MM.1S (cell line): Measurements from ENCODE around the gene GFPT2.

ENCODE experiments used
- DNase-seq: peaks from one replicate; pipeline ENCODE4 v3.0.0-alpha.2; 2015
- H2AFZ ChIP-seq: fragments of 300-600 bp; sonication (generic); 2 replicates; pipeline ENCODE4 v1.6.0; 2016; ENCODE audit warnings: antibody characterized with exemption, low read length
- H3F3A ChIP-seq: fragments of 300-600 bp; sonication (generic); 2 replicates; pipeline ENCODE4 v1.6.1; 2016; ENCODE audit warnings: mild to moderate bottlenecking, antibody characterized with exemption, low read length, moderate library complexity, mixed read lengths; ENCODE audit not compliant: insufficient read depth
- H3K27ac ChIP-seq: fragments of 300-600 bp; sonication (generic); 2 replicates; pipeline ENCODE4 v1.5.1; 2016; ENCODE audit warnings: mild to moderate bottlenecking, low read length
- H3K27me3 ChIP-seq: fragments of 300-600 bp; sonication (generic); replicated peaks from 2 replicates; pipeline ENCODE4 v1.6.0; 2016; ENCODE audit warnings: low read length; ENCODE audit not compliant: insufficient read depth
- H3K36me3 ChIP-seq: fragments of 300-600 bp; sonication (generic); replicated peaks from 2 replicates; pipeline ENCODE4 v1.6.1; 2016; ENCODE audit warnings: mild to moderate bottlenecking, low read length, mixed read lengths; ENCODE audit not compliant: insufficient read depth
- H3K4me1 ChIP-seq: fragments of 300-600 bp; sonication (generic); 2 replicates; pipeline ENCODE4 v1.6.1; 2016; ENCODE audit warnings: low read length, mixed read lengths
- H3K4me2 ChIP-seq: fragments of 300-600 bp; sonication (generic); 2 replicates; pipeline ENCODE4 v1.6.0; 2016; ENCODE audit warnings: low read depth, low read length
- H3K4me3 ChIP-seq: fragments of 300-600 bp; sonication (generic); 2 replicates; pipeline ENCODE4 v1.5.1; 2016; ENCODE audit warnings: low read length, mixed read lengths
- H3K79me2 ChIP-seq: fragments of 300-600 bp; sonication (generic); 2 replicates; pipeline ENCODE4 v1.6.1; 2016; ENCODE audit warnings: mixed run types, low read length, mixed read lengths
- H3K9ac ChIP-seq: fragments of 300-600 bp; sonication (generic); 2 replicates; pipeline ENCODE4 v1.6.1; 2016; ENCODE audit warnings: low read length, mixed read lengths
- H3K9me2 ChIP-seq: fragments of 300-600 bp; sonication (generic); replicated peaks from 2 replicates; pipeline ENCODE4 v1.6.1; 2016; ENCODE audit warnings: mild to moderate bottlenecking, low read length, mixed read lengths; ENCODE audit not compliant: insufficient read depth
- H3K9me3 ChIP-seq: fragments of 300-600 bp; sonication (generic); replicated peaks from 2 replicates; pipeline ENCODE4 v1.6.1; 2016; ENCODE audit warnings: mild to moderate bottlenecking, low read length, mixed read lengths; ENCODE audit not compliant: insufficient read depth
- H4K20me1 ChIP-seq: fragments of 300-600 bp; sonication (generic); 2 replicates; pipeline ENCODE4 v1.6.1; 2016; ENCODE audit warnings: mild to moderate bottlenecking, low read length, moderate library complexity, mixed read lengths; ENCODE audit not compliant: insufficient read depth
- EZH2 ChIP-seq: fragments of 300-600 bp; sonication (generic); optimal IDR thresholded peaks from 2 replicates; pipeline ENCODE3; 2017; ENCODE audit warnings: low read depth, mild to moderate bottlenecking, antibody characterized with exemption, low read length, mixed read lengths
- EZH2phosphoT487 ChIP-seq: fragments of 300-600 bp; sonication (generic); IDR thresholded peaks from 2 replicates; pipeline ENCODE4 v1.6.1; 2018; ENCODE audit warnings: antibody characterized with exemption, low read length
- TF ChIP-seq, protein P1 (sequence below): fragments of 300-600 bp; sonication (generic); IDR thresholded peaks from 2 replicates; pipeline ENCODE4 v1.5.1; 2016; ENCODE audit warnings: antibody characterized with exemption, low read length, mixed read lengths

GFPT2 gene

DNA sequence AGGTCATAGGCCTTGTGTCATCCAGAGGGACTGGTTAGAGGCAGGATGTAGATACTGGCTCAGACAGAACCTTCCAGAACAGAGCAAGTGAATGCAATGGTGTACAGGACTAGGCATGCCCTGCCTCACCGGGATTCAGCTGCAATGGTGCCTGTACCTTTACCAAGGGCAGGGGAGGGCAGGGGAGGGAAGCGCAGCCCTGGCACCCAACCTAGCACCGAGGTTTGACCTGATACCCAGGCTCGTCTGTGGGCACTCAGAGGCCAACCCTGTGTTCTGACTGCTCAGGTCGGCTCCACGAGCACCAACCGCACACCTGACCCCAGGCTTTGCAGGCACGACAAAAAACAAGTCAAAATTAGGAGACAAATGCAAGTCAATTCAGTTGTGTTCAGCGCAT lies 47.3 kb upstream of the GFPT2 start:
- Histone ChIP-seq H3K9me3 (no peaks in the 10 kb centered on the region), H2AFZ (no peak overlapping the region), H3K36me3 (no peaks in the 10 kb centered on the region), H3K4me2 (no peak overlapping the region), H3K4me3 (no peak overlapping the region), H3K27me3 (peaks cover 33% of the 10 kb centered on the region), H3K27ac (no peak overlapping the region), H3K9me2 (no peaks in the 10 kb centered on the region), H3F3A (no peaks in the 10 kb centered on the region), H3K9ac (no peak overlapping the region), H3K79me2 (no peaks in the 10 kb centered on the region), H4K20me1 (no peaks in the 10 kb centered on the region), H3K4me1 (no peaks in the 10 kb centered on the region)
- TF ChIP-seq EZH2 (no peak), EZH2phosphoT487 (no peak)
- TF ChIP-seq, protein P1, sequence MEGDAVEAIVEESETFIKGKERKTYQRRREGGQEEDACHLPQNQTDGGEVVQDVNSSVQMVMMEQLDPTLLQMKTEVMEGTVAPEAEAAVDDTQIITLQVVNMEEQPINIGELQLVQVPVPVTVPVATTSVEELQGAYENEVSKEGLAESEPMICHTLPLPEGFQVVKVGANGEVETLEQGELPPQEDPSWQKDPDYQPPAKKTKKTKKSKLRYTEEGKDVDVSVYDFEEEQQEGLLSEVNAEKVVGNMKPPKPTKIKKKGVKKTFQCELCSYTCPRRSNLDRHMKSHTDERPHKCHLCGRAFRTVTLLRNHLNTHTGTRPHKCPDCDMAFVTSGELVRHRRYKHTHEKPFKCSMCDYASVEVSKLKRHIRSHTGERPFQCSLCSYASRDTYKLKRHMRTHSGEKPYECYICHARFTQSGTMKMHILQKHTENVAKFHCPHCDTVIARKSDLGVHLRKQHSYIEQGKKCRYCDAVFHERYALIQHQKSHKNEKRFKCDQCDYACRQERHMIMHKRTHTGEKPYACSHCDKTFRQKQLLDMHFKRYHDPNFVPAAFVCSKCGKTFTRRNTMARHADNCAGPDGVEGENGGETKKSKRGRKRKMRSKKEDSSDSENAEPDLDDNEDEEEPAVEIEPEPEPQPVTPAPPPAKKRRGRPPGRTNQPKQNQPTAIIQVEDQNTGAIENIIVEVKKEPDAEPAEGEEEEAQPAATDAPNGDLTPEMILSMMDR, result no peak
- no peak for DNase-seq

- Histone ChIP-seq H2AFZ (no peak overlapping the region), H3F3A (no peaks in the 10 kb centered on the region), H3K4me2 (no peak overlapping the region), H3K36me3 (no peaks in the 10 kb centered on the region), H3K4me1 (no peaks in the 10 kb centered on the region), H3K9me3 (no peaks in the 10 kb centered on the region), H4K20me1 (no peaks in the 10 kb centered on the region), H3K9ac (no peak overlapping the region), H3K9me2 (no peaks in the 10 kb centered on the region), H3K27me3 (peaks cover 39% of the 10 kb centered on the region), H3K4me3 (no peak overlapping the region), H3K27ac (no peak overlapping the region), H3K79me2 (no peaks in the 10 kb centered on the region)
- TF ChIP-seq EZH2phosphoT487 (no peak), EZH2 (no peak)
- TF ChIP-seq, protein P1, result no peak
- no peak for DNase-seq
Observed at GRCh38 chr5:180399401-180400215, 46.5 kb upstream of the GFPT2 start.

DNA sequence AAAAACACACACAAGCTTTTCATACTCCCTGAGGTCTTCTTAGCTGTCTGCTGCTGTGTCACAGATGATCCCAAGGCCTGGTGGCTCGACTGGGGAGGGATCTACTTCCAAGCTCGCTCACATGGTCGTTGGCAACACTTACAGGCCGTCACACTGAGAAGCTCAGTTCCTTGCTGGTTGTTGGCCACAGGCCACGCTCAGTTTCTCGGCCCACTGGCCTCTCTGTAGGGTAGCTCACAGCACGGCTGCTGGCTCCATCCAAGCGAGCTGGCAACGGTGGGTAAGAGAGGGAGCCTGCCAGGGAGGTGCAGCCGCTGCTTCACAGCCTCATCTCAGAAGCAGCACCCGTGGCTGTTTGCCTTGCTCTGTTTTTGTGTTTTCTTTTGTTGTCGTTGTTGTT lies 43.8 kb upstream of the GFPT2 start:
- DNase-seq, result no peak
- TF ChIP-seq, protein P1, result no peak
- TF ChIP-seq EZH2phosphoT487 (no peak), EZH2 (no peak)
- H3K9me3 ChIP-seq, result no peaks in the 10 kb centered on the region
- H3K79me2 ChIP-seq, result no peaks in the 10 kb centered on the region
- no peaks in the 10 kb centered on the region for H3F3A ChIP-seq
- H4K20me1 ChIP-seq, result no peaks in the 10 kb centered on the region
- H2AFZ ChIP-seq, result no peak overlapping the region
- H3K4me3 ChIP-seq, result no peak overlapping the region
- H3K9ac ChIP-seq, result no peak overlapping the region
- no peaks in the 10 kb centered on the region for H3K9me2 ChIP-seq
- H3K4me1 ChIP-seq, result no peaks in the 10 kb centered on the region
- H3K27me3 ChIP-seq, result peaks cover 50% of the 10 kb centered on the region
- H3K27ac ChIP-seq, result no peak overlapping the region
- no peak overlapping the region for H3K4me2 ChIP-seq
- H3K36me3 ChIP-seq, result no peaks in the 10 kb centered on the region
